Neuronal stem cell (in vitro differentiated cells): ENCODE data around the gene EEPD1.

Experiments
- DNase-seq: peaks from one replicate; pipeline ENCODE4 v3.0.0-alpha.2; 2013; ENCODE audit warnings: low spot score
- H2AFZ ChIP-seq: one replicate; pipeline ENCODE4 v1.6.1; 2013; ENCODE audit warnings: mild to moderate bottlenecking, low read length, inconsistent platforms
- H2AK5ac ChIP-seq: 2 replicates; pipeline ENCODE4 v1.6.1; 2013; ENCODE audit warnings: low read depth, mild to moderate bottlenecking, inconsistent platforms, low read length, moderate library complexity, mixed read lengths
- H2BK120ac ChIP-seq: 2 replicates; pipeline ENCODE4 v1.6.1; 2013; ENCODE audit warnings: low read depth, mild to moderate bottlenecking, inconsistent platforms, low read length, moderate library complexity, mixed read lengths
- H2BK12ac ChIP-seq: one replicate; pipeline ENCODE4 v1.6.1; 2013; ENCODE audit warnings: low read length, inconsistent platforms
- H2BK15ac ChIP-seq: 2 replicates; pipeline ENCODE4 v1.6.1; 2013; ENCODE audit warnings: mild to moderate bottlenecking, low read length, inconsistent platforms, mixed read lengths
- H2BK5ac ChIP-seq: one replicate; pipeline ENCODE4 v1.6.1; 2013; ENCODE audit warnings: inconsistent platforms, mild to moderate bottlenecking, low read length, moderate library complexity
- H3K14ac ChIP-seq: one replicate; pipeline ENCODE4 v1.6.1; 2013; ENCODE audit warnings: low read length, inconsistent platforms
- H3K18ac ChIP-seq: 2 replicates; pipeline ENCODE4 v1.6.1; 2013; ENCODE audit warnings: low read length, inconsistent platforms
- H3K23ac ChIP-seq: 2 replicates; pipeline ENCODE4 v1.6.1; 2013; ENCODE audit warnings: low read depth, mild to moderate bottlenecking, mixed read lengths, low read length, inconsistent platforms; ENCODE audit not compliant: poor library complexity
- H3K27ac ChIP-seq: replicated peaks from 3 replicates; pipeline ENCODE4 v1.5.1; 2013; ENCODE audit warnings: low read length, inconsistent platforms
- H3K27me3 ChIP-seq, 3 experiments: 2 replicates each; pipeline ENCODE4 v1.6.1; 2013; ENCODE audit warnings: low read length in 3 of 3, mild to moderate bottlenecking in 2 of 3, inconsistent platforms in 1 of 3, low read depth in 1 of 3, mixed read lengths in 1 of 3, moderate library complexity in 1 of 3; ENCODE audit not compliant: control insufficient read depth in 3 of 3, insufficient read depth in 3 of 3
- H3K36me3 ChIP-seq, 2 donors: replicated peaks in 1 of 2; 2 replicates each; pipeline ENCODE4 v1.6.1; 2013; ENCODE audit warnings: low read length in 2 of 2; ENCODE audit not compliant: control insufficient read depth in 2 of 2, insufficient read depth in 2 of 2
- H3K4ac ChIP-seq: 2 replicates; pipeline ENCODE4 v1.6.1; 2013; ENCODE audit warnings: inconsistent platforms, mild to moderate bottlenecking, low read length, moderate library complexity
- H3K4me1 ChIP-seq, 2 donors: 1 replicate in 1 of 2; 2 replicates in 1 of 2; pipeline ENCODE4 v1.6.1; 2013; ENCODE audit warnings: low read length in 2 of 2, low read depth in 1 of 2; ENCODE audit not compliant: control insufficient read depth in 2 of 2, insufficient read depth in 1 of 2
- H3K4me2 ChIP-seq: one replicate; pipeline ENCODE4 v1.6.1; 2013; ENCODE audit warnings: mild to moderate bottlenecking, low read length, inconsistent platforms; ENCODE audit not compliant: insufficient read depth, poor library complexity, severe bottlenecking
- H3K4me3 ChIP-seq, 2 donors: 2 replicates each; pipeline ENCODE4 v1.5.1; 2013; ENCODE audit warnings: low read length in 2 of 2, mild to moderate bottlenecking in 2 of 2, inconsistent platforms in 1 of 2, moderate library complexity in 1 of 2
- H3K79me1 ChIP-seq: one replicate; pipeline ENCODE4 v1.6.1; 2013; ENCODE audit warnings: low read depth, mild to moderate bottlenecking, inconsistent platforms, low read length, moderate library complexity
- H3K9ac ChIP-seq: one replicate; pipeline ENCODE4 v1.6.1; 2013; ENCODE audit warnings: mild to moderate bottlenecking, low read depth, low read length, inconsistent platforms; ENCODE audit not compliant: poor library complexity
- H3K9me3 ChIP-seq, 2 donors: replicated peaks in 1 of 2; 2 replicates each; pipeline versions ENCODE3 to v1.6.1; 2013; ENCODE audit warnings: low read length in 2 of 2, mild to moderate bottlenecking in 2 of 2, inconsistent platforms in 1 of 2, low read depth in 1 of 2, mixed read lengths in 1 of 2, moderate library complexity in 1 of 2; ENCODE audit not compliant: control insufficient read depth in 2 of 2, insufficient read depth in 1 of 2
- H4K8ac ChIP-seq: one replicate; pipeline ENCODE4 v1.6.1; 2013; ENCODE audit warnings: low read depth, mild to moderate bottlenecking, inconsistent platforms, low read length, moderate library complexity
- H4K91ac ChIP-seq: one replicate; pipeline ENCODE4 v1.6.1; 2013; ENCODE audit warnings: low read length, low read depth, mild to moderate bottlenecking, inconsistent platforms; ENCODE audit not compliant: poor library complexity
- WGBS, 2 donors: extraction: QIAGEN DNeasy Blood & Tissue Kit; methylation state at CpG; one replicate each; pipeline ENCODE4 v1.1.7; 2013; ENCODE audit warnings: missing lambda C conversion rate in 2 of 2, mixed read lengths in 1 of 2; ENCODE audit not compliant: insufficient read length in 2 of 2, insufficient replicate concordance in 1 of 2; ENCODE audit errors: extremely low coverage in 2 of 2; 5-methylcytosine and 5-hydroxymethylcytosine counted together

The EEPD1 gene

DNA sequence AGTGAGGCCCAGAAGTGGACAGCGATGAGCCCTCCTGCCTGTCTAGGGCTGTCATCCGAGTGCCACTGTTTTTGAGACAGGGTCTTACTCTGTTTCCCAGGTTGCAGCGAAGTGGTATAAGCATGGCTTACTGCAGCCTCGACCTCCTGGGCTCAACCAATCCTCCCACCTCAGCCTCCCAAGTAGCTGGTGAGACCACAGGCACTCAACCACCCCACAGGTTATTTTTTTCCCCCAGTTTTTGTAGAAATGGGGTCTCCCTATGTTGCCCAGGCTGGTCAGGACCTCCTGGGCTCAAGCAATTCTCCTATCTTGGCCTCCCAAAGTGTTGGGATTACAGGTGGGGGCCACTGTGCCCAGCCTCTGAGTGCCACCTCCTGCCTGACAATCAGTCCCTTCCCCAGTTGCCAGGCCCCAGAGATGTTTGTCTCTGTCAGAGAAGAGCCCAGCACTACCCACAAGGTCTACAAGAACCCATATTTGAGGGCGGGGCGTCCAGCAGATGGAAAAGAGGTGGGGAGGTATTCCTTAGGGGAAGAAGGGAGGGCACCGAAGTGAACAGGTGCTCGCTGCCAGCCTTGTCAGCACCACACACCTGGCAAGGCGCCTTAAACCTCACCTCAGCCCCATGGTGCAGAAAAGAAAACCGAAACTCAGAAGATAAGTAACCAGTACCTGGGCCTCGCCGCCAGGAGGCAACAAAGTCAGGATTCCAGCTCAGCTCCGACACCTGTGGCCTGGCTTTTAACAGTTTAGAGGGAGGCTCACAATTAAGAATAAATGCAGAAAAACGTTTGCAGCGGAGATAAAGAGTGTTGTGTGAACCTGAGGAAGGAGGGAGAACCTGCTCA is 159.2 kb downstream of the EEPD1 start:
- H3K14ac ChIP-seq: no peak overlapping the region
- no peak overlapping the region for H2BK12ac ChIP-seq
- H3K4me2 ChIP-seq: no peak overlapping the region
- H3K9me3 ChIP-seq: no peaks in the 10 kb centered on the region
- H4K8ac ChIP-seq: no peak overlapping the region
- H3K4ac ChIP-seq: no peak overlapping the region
- H4K91ac ChIP-seq: no peak overlapping the region
- WGBS, 2 donors: no CpG with 5 or more reads among the region's 15 CpGs
- no peak overlapping the region for H2BK15ac ChIP-seq
- H3K79me1 ChIP-seq: no peaks in the 10 kb centered on the region
- no peaks in the 10 kb centered on the region for H3K36me3 ChIP-seq
- DNase-seq: no peak
- peak overlapping the region; percentile 7 for H2AK5ac ChIP-seq
- no peak overlapping the region for H3K4me3 ChIP-seq
- H3K18ac ChIP-seq: peak overlapping the region; percentile 21
- no peak overlapping the region for H2AFZ ChIP-seq
- peaks cover 4% of the 10 kb centered on the region in 2 donors for H3K4me1 ChIP-seq
- no peak overlapping the region for H3K9ac ChIP-seq
- H2BK120ac ChIP-seq: no peak overlapping the region
- no peak overlapping the region for H3K27ac ChIP-seq
- no peak overlapping the region for H3K23ac ChIP-seq
- H3K27me3 ChIP-seq: peaks cover 0 to 2% (median 0%) of the 10 kb centered on the region in 3 experiments
- no peak overlapping the region for H2BK5ac ChIP-seq

- no peak overlapping the region for H3K27ac ChIP-seq
- peak overlapping the region; percentile 83 for H2BK15ac ChIP-seq
- H2BK5ac ChIP-seq: no peak overlapping the region
- H3K4me2 ChIP-seq: no peak overlapping the region
- no peak overlapping the region for H4K8ac ChIP-seq
- H3K4me3 ChIP-seq: no peak overlapping the region
- no peaks in the 10 kb centered on the region for H3K79me1 ChIP-seq
- no peak overlapping the region for H3K14ac ChIP-seq
- H2BK120ac ChIP-seq: no peak overlapping the region
- H3K9me3 ChIP-seq: no peaks in the 10 kb centered on the region
- no peak overlapping the region for H3K23ac ChIP-seq
- H3K9ac ChIP-seq: no peak overlapping the region
- H2AK5ac ChIP-seq: no peak overlapping the region
- H3K27me3 ChIP-seq: peaks cover 0 to 2% (median 0%) of the 10 kb centered on the region in 3 experiments
- no peaks in the 10 kb centered on the region for H3K36me3 ChIP-seq
- no peak overlapping the region for H4K91ac ChIP-seq
- H3K4me1 ChIP-seq: peaks cover 4 to 7% of the 10 kb centered on the region in 2 donors
- peak overlapping the region; percentile 19 for H3K18ac ChIP-seq
- DNase-seq: no peak
- H3K4ac ChIP-seq: no peak overlapping the region
- H2BK12ac ChIP-seq: no peak overlapping the region
- WGBS, 2 donors: no CpG with 5 or more reads among the region's 18 CpGs
- no peak overlapping the region for H2AFZ ChIP-seq
Measured at GRCh38 chr7:36312915-36313334, 159.9 kb downstream of the EEPD1 start.

DNA sequence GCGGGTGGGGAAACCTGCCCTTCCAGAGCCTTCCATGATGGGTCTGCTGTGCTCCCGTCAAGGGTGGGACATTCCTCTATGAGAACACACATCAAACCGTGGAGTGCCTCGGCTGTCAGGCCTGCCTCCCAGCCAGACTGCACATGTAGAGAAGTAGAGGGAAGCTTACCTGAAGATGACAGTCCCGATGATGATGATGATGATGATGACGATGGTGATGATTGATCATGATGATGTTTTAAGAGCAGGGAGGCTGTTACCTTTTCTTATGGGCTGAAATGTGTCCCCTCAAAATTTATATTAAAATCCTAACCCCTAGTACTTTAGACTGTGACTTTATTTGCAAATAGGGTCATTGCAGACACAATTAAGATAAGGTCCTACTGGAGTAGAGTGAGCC is 160.6 kb downstream of the EEPD1 start:
- Histone ChIP-seq H4K8ac (no peak overlapping the region), H2BK15ac (no peak overlapping the region), H3K27me3 (peaks cover 0 to 2% (median 0%) of the 10 kb centered on the region in 3 experiments), H3K9ac (no peak overlapping the region), H2BK120ac (no peak overlapping the region), H3K14ac (no peak overlapping the region), H3K23ac (no peak overlapping the region), H3K4ac (no peak overlapping the region), H3K4me3 (no peak overlapping the region), H2BK5ac (no peak overlapping the region), H3K4me1 (peaks cover 4 to 9% of the 10 kb centered on the region in 2 donors), H2AFZ (no peak overlapping the region), H3K9me3 (no peaks in the 10 kb centered on the region), H3K4me2 (no peak overlapping the region), H3K36me3 (no peaks in the 10 kb centered on the region), H2AK5ac (no peak overlapping the region), H2BK12ac (no peak overlapping the region), H3K27ac (no peak overlapping the region), H4K91ac (no peak overlapping the region), H3K18ac (no peak overlapping the region), H3K79me1 (no peaks in the 10 kb centered on the region)
- no CpG with 5 or more reads among the region's 6 CpGs for WGBS, 2 donors
- no peak for DNase-seq

- no peak overlapping the region for H3K4me2 ChIP-seq
- H2BK120ac ChIP-seq: no peak overlapping the region
- H3K4me3 ChIP-seq: no peak overlapping the region
- H3K9ac ChIP-seq: no peak overlapping the region
- no peak for DNase-seq
- no peaks in the 10 kb centered on the region for H3K79me1 ChIP-seq
- no peak overlapping the region for H4K8ac ChIP-seq
- no peaks in the 10 kb centered on the region for H3K36me3 ChIP-seq
- no peak overlapping the region for H4K91ac ChIP-seq
- H3K18ac ChIP-seq: no peak overlapping the region
- peaks cover 0 to 2% (median 0%) of the 10 kb centered on the region in 3 experiments for H3K27me3 ChIP-seq
- no peak overlapping the region for H3K4ac ChIP-seq
- no CpG with 5 or more reads among the region's 2 CpGs for WGBS, 2 donors
- no peak overlapping the region for H2BK15ac ChIP-seq
- no peak overlapping the region for H2BK12ac ChIP-seq
- H3K14ac ChIP-seq: no peak overlapping the region
- H3K27ac ChIP-seq: no peak overlapping the region
- peak overlapping the region; percentile 20 for H3K23ac ChIP-seq
- H2BK5ac ChIP-seq: no peak overlapping the region
- H3K9me3 ChIP-seq: no peaks in the 10 kb centered on the region
- H2AK5ac ChIP-seq: peak overlapping the region; percentile 87
- no peak overlapping the region for H2AFZ ChIP-seq
- H3K4me1 ChIP-seq: peaks cover 4 to 9% of the 10 kb centered on the region in 2 donors
Measured at GRCh38 chr7:36314491-36314890, 161.4 kb downstream of the EEPD1 start.
